Activated B cell treated with CpG ODN at 0.5 μM for 24 hours (primary cell): ENCODE measurements around the gene CPPED1. TPM values are rescaled to one million over a fixed set of nuclear protein-coding genes. Genes with fewer than 3 reads are reported as not detected.

ENCODE experiments used
- ATAC-seq: fragments of 200-7000 bp; cut with Tn5 transposase; one replicate; pipeline ENCODE4 v1.10.0; 2021; ENCODE audit warnings: low read depth, mild to moderate bottlenecking, moderate library complexity
- CTCF ChIA-PET: fragments of 350-600 bp; sonication (Branson Sonifier 250); formaldehyde crosslinking; loops from one replicate; lab custom pipeline; 2021; ENCODE audit warnings: antibody characterized with exemption; lab: Charles Lee
- POLR2A ChIA-PET: fragments of 350-600 bp; sonication (Branson Sonifier 250); formaldehyde crosslinking; loops from one replicate; lab custom pipeline; 2021; ENCODE audit warnings: antibody characterized with exemption; lab: Charles Lee
- DNase-seq: peaks from one replicate; pipeline ENCODE4 v3.0.0; 2022
- H3K27ac Mint-ChIP-seq: one replicate; pipeline ENCODE4 v1.8.0; 2020; ENCODE audit warnings: mixed read lengths
- H3K27me3 Mint-ChIP-seq: one replicate; pipeline ENCODE4 v1.8.0; 2021; ENCODE audit warnings: mixed read lengths
- H3K36me3 Mint-ChIP-seq: one replicate; pipeline ENCODE4 v1.8.0; 2021; ENCODE audit warnings: low read depth, mixed read lengths
- H3K4me1 Mint-ChIP-seq: one replicate; pipeline ENCODE4 v1.8.0; 2021; ENCODE audit warnings: mixed read lengths
- H3K4me3 Mint-ChIP-seq: one replicate; pipeline ENCODE4 v1.8.0; 2020; ENCODE audit warnings: mild to moderate bottlenecking, mixed read lengths
- H3K9me3 Mint-ChIP-seq: one replicate; pipeline ENCODE4 v1.8.0; 2020; ENCODE audit warnings: mixed read lengths
- CTCF ChIP-seq: fragments of 200-600 bp; IDR thresholded peaks from one replicate; pipeline ENCODE4 v1.8.0; 2022; ENCODE audit warnings: antibody characterized with exemption, mild to moderate bottlenecking
- intact Hi-C: fragments of 100-400 bp; cut with micrococcal nuclease; formaldehyde crosslinking; loops from one replicate; pipeline ENCODE4 v1.15.1; 2024
- total RNA-seq: library from RNA; stranded (reverse); gene quantifications from 2 replicates; pipeline ENCODE4 v1.2.3, GENCODE V29; 2022

CPPED1 gene
- total RNA-seq, 1 donor from 2014 or later = 14.1 TPM

GRCh38 chr16:12690024-12690423, 113.7 kb downstream of the CPPED1 start:
- intact Hi-C loops = no loop called here
- H3K9me3 Mint-ChIP-seq = no peaks in the 10 kb centered on the region
- H3K27ac Mint-ChIP-seq = no peak overlapping the region
- no peaks in the 10 kb centered on the region for H3K27me3 Mint-ChIP-seq
- ChIA-PET POLR2A (no interaction called here), CTCF (no interaction called here)
- ATAC-seq (no peak), DNase-seq (no peak)
- peaks cover 12% of the 10 kb centered on the region for H3K36me3 Mint-ChIP-seq
- H3K4me3 Mint-ChIP-seq = no peak overlapping the region
- no peaks in the 10 kb centered on the region for H3K4me1 Mint-ChIP-seq
- no peak for TF ChIP-seq CTCF

GRCh38 chr16:12688951-12689850, 114.5 kb downstream of the CPPED1 start:
- no peak for TF ChIP-seq CTCF
- CTCF ChIA-PET = no interaction called here
- Mint-ChIP-seq H3K27me3 (no peaks in the 10 kb centered on the region), H3K36me3 (peaks cover 9% of the 10 kb centered on the region), H3K9me3 (no peaks in the 10 kb centered on the region), H3K4me3 (no peak overlapping the region), H3K4me1 (no peaks in the 10 kb centered on the region), H3K27ac (no peak overlapping the region)
- ATAC-seq (no peak), DNase-seq (no peak)
- intact Hi-C loops = no loop called here
- POLR2A ChIA-PET = no interaction called here

GRCh38 chr16:12685806-12686205, 117.9 kb downstream of the CPPED1 start:
- ChIA-PET CTCF (no interaction called here), POLR2A (no interaction called here)
- ATAC-seq = no peak
- Mint-ChIP-seq H3K9me3 (no peaks in the 10 kb centered on the region), H3K27ac (no peak overlapping the region), H3K27me3 (no peaks in the 10 kb centered on the region), H3K36me3 (peaks cover 4% of the 10 kb centered on the region), H3K4me1 (no peaks in the 10 kb centered on the region), H3K4me3 (no peak overlapping the region)
- TF ChIP-seq CTCF = no peak
- no peak for DNase-seq
- intact Hi-C loops = no loop called here

- no peak overlapping the region for H3K27ac Mint-ChIP-seq
- ATAC-seq (no peak), DNase-seq (no peak)
- no peak for TF ChIP-seq CTCF
- H3K27me3 Mint-ChIP-seq = no peaks in the 10 kb centered on the region
- ChIA-PET POLR2A (no interaction called here), CTCF (no interaction called here)
- peaks cover 5% of the 10 kb centered on the region for H3K4me1 Mint-ChIP-seq
- H3K9me3 Mint-ChIP-seq = peaks cover 4% of the 10 kb centered on the region
- intact Hi-C loops = no loop called here
- peaks cover 2% of the 10 kb centered on the region for H3K36me3 Mint-ChIP-seq
- no peak overlapping the region for H3K4me3 Mint-ChIP-seq
These were observed 121.1 kb downstream of the CPPED1 start for GRCh38 chr16:12682432-12683165.

GRCh38 chr16:12681653-12682052, 122.0 kb downstream of the CPPED1 start:
- ChIA-PET CTCF (no interaction called here), POLR2A (no interaction called here)
- ATAC-seq = no peak

More at GRCh38 chr16:12681653-12682052, 122.0 kb downstream of the CPPED1 start:
- H3K4me3 Mint-ChIP-seq = no peak overlapping the region
- peaks cover 2% of the 10 kb centered on the region for H3K36me3 Mint-ChIP-seq
- TF ChIP-seq CTCF = no peak
- H3K27ac Mint-ChIP-seq = no peak overlapping the region
- peaks cover 4% of the 10 kb centered on the region for H3K9me3 Mint-ChIP-seq
- DNase-seq = no peak
- intact Hi-C loops = no loop called here
- H3K4me1 Mint-ChIP-seq = peaks cover 11% of the 10 kb centered on the region
- H3K27me3 Mint-ChIP-seq = no peaks in the 10 kb centered on the region
